Measurements from ENCODE around the gene NSD1. TPM values are rescaled to one million over a fixed set of nuclear protein-coding genes. Genes with fewer than 3 reads are reported as not detected.

NSD1 gene
- total and polyA plus RNA-seq, 9 of the 15 experiments (the other 6 are each of a cell fraction or from before 2014, with no cell fraction given) = 3.8 to 51.0 (median 24.7) TPM

DNA sequence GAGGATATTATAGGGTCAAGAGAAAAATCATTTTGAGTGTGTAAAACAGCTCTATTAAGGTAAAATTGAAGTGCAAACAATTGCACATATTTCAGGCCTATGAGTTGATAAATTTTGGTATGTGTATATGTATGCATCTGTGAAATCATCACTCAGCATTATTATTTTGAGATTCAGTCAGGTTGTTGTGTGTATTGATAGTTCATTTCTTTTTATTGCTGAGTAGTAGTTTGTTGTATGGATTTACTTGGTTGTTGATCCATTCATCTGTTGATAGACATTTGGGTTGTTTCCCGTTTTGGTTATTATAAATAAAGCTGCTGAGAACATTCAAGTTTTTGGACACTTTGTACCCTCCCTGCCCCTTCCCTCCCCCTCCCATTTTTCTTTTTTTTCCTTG is 119.7 kb downstream of the NSD1 start:
- no peak for FAIRE-seq
- no peak for TF ChIP-seq DDX20 (tag; IDR thresholded peaks at IDR 0.05; ENCODE audit: low read depth)
- peak; percentile 89 for TF ChIP-seq ZNF316 (IDR thresholded peaks at IDR 0.05)
- TF ChIP-seq FOXP1 (CRISPR knock-in tag; IDR thresholded peaks at IDR 0.05) = no peak
- TF ChIP-seq, protein P1, sequence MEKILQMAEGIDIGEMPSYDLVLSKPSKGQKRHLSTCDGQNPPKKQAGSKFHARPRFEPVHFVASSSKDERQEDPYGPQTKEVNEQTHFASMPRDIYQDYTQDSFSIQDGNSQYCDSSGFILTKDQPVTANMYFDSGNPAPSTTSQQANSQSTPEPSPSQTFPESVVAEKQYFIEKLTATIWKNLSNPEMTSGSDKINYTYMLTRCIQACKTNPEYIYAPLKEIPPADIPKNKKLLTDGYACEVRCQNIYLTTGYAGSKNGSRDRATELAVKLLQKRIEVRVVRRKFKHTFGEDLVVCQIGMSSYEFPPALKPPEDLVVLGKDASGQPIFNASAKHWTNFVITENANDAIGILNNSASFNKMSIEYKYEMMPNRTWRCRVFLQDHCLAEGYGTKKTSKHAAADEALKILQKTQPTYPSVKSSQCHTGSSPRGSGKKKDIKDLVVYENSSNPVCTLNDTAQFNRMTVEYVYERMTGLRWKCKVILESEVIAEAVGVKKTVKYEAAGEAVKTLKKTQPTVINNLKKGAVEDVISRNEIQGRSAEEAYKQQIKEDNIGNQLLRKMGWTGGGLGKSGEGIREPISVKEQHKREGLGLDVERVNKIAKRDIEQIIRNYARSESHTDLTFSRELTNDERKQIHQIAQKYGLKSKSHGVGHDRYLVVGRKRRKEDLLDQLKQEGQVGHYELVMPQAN (IDR thresholded peaks at IDR 0.05; ENCODE audit: borderline replicate concordance) = no peak
- TF ChIP-seq, protein P2, sequence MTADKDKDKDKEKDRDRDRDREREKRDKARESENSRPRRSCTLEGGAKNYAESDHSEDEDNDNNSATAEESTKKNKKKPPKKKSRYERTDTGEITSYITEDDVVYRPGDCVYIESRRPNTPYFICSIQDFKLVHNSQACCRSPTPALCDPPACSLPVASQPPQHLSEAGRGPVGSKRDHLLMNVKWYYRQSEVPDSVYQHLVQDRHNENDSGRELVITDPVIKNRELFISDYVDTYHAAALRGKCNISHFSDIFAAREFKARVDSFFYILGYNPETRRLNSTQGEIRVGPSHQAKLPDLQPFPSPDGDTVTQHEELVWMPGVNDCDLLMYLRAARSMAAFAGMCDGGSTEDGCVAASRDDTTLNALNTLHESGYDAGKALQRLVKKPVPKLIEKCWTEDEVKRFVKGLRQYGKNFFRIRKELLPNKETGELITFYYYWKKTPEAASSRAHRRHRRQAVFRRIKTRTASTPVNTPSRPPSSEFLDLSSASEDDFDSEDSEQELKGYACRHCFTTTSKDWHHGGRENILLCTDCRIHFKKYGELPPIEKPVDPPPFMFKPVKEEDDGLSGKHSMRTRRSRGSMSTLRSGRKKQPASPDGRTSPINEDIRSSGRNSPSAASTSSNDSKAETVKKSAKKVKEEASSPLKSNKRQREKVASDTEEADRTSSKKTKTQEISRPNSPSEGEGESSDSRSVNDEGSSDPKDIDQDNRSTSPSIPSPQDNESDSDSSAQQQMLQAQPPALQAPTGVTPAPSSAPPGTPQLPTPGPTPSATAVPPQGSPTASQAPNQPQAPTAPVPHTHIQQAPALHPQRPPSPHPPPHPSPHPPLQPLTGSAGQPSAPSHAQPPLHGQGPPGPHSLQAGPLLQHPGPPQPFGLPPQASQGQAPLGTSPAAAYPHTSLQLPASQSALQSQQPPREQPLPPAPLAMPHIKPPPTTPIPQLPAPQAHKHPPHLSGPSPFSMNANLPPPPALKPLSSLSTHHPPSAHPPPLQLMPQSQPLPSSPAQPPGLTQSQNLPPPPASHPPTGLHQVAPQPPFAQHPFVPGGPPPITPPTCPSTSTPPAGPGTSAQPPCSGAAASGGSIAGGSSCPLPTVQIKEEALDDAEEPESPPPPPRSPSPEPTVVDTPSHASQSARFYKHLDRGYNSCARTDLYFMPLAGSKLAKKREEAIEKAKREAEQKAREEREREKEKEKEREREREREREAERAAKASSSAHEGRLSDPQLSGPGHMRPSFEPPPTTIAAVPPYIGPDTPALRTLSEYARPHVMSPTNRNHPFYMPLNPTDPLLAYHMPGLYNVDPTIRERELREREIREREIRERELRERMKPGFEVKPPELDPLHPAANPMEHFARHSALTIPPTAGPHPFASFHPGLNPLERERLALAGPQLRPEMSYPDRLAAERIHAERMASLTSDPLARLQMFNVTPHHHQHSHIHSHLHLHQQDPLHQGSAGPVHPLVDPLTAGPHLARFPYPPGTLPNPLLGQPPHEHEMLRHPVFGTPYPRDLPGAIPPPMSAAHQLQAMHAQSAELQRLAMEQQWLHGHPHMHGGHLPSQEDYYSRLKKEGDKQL (CRISPR knock-in tag; IDR thresholded peaks at IDR 0.05; ENCODE audit: borderline replicate concordance) = no peak
- no peak for TF ChIP-seq LARP7 (IDR thresholded peaks at IDR 0.05)
- peak; percentile 64 for TF ChIP-seq C11orf30 (IDR thresholded peaks at IDR 0.05; ENCODE audit: low read depth)
- TF ChIP-seq MTA1 (IDR thresholded peaks at IDR 0.05; ENCODE audit: borderline replicate concordance) = no peak
- TF ChIP-seq MAFG (tag; conservative IDR thresholded peaks at IDR 0.05) = peak; percentile 38
- in situ Hi-C loops (cut with MboI) = no loop called here

More for the DNA sequence above, 119.7 kb downstream of the NSD1 start:
- ChIA-PET POLR2A (interaction anchor here (0.6 to 1.9 kb wide), 3 partner anchors 10 to 271 kb away, joined by 3 to 7 read pairs (median 4); no protein-coding TSS in a partner anchor), CTCF (ENCODE audit: low intra/inter-chr PET ratio) (no interaction called here)
- DNase-seq (ENCODE audit: extremely low read depth in 1 of 4, low spot score in 3 of 4) (no peak), ATAC-seq (no peak)
- H3K4me2 ChIP-seq (ENCODE audit: insufficient read depth, low read length) = no peak overlapping the region
- H3K9me3 ChIP-seq (replicated peaks; ENCODE audit: control insufficient read depth, insufficient read depth, low read depth, low read length) = no peaks in the 10 kb centered on the region
- H3K27me3 ChIP-seq (ENCODE audit: control insufficient read depth in 2 of 2, insufficient read depth in 2 of 2, low read length in 2 of 2) = no peaks in the 10 kb centered on the region
- peaks cover 81% of the 10 kb centered on the region for H3K36me3 ChIP-seq (ENCODE audit: control insufficient read depth, insufficient read depth, low read length)
- no peaks in the 10 kb centered on the region for H3K79me2 ChIP-seq (ENCODE audit: control insufficient read depth, insufficient read depth, low read length)
- no peak overlapping the region for H3K27ac ChIP-seq (ENCODE audit: extremely low read depth, low read depth, low read length)
- H3K9me1 ChIP-seq (ENCODE audit: control insufficient read depth, insufficient read depth, low read length) = no peaks in the 10 kb centered on the region
- BruUV-seq (replicated peaks) = no TSS peak
- no peaks in the 10 kb centered on the region for H4K20me1 ChIP-seq (replicated peaks; ENCODE audit: control insufficient read depth, insufficient read depth, low read length)
- H3K4me3 ChIP-seq = no peak overlapping the region
- no peak overlapping the region for H2AFZ ChIP-seq (ENCODE audit: low read depth, low read length)
- no peak overlapping the region for H3K9ac ChIP-seq (ENCODE audit: insufficient read depth in 1 of 2, low read depth in 2 of 2, low read length in 2 of 2)
- H3K4me1 ChIP-seq (replicated peaks in 1 of 2; ENCODE audit: control insufficient read depth in 2 of 2, insufficient read depth in 2 of 2, low read length in 2 of 2) = 0 out of 5 replicates have a peak, but pooled peaks cover 0 to 2% of the 10 kb centered on the region in 2 experiments
- intact Hi-C loops (cut with micrococcal nuclease) = no loop called here
- 35% methylated on average over 1 of the region's 1 CpG for WGBS (ENCODE audit: insufficient coverage, low coverage, missing lambda C conversion rate)

Measured in K562 (cell line).